ENCODE results near the gene ZNF385D.

- TF ChIP-seq CTCF (IDR thresholded peaks at IDR 0.05; ENCODE audit: low read depth, low read length), result no peak
- no peak for TF ChIP-seq MYC (IDR thresholded peaks at IDR 0.05; ENCODE audit: low read depth, low read length)
Measured at GRCh38 chr3:21668012-21668411, 83.0 kb downstream of the ZNF385D start.

All from NB4 (cell line).